Measurements from ENCODE around the gene SLC2A13. TPM values are rescaled to one million over a fixed set of nuclear protein-coding genes. Genes with fewer than 3 reads are reported as not detected.
"Not testable (repeated sequence)": the region's sequence is repeated elsewhere in the genome, so short reads cannot be mapped to it uniquely, and the experiment has no call there.

SLC2A13 gene
- total RNA-seq, 2 donors from 2014 or later, result 10.3 to 12.9 TPM

GRCh38 chr12:39852346-39852745 is 253.5 kb downstream of the SLC2A13 start:
- H3K9me3 Mint-ChIP-seq, result no peaks in the 10 kb centered on the region
- Histone ChIP-seq H3K4me1 (ENCODE audit: control insufficient read depth, insufficient read depth, low read length) (no peaks in the 10 kb centered on the region), H3K4me3 (ENCODE audit: low read length) (no peak overlapping the region), H3K9me3 (ENCODE audit: control insufficient read depth, low read length) (no peaks in the 10 kb centered on the region), H3K27ac (ENCODE audit: low read depth, low read length) (no peak overlapping the region), H3K36me3 (ENCODE audit: control insufficient read depth, insufficient read depth, low read length) (no peaks in the 10 kb centered on the region), H3K9ac (ENCODE audit: extremely low read depth, low read length, poor library complexity, severe bottlenecking) (no peak overlapping the region), H3K27me3 (ENCODE audit: control insufficient read depth, insufficient read depth, low read length, poor library complexity, severe bottlenecking) (no peaks in the 10 kb centered on the region)
- H3K27me3 Mint-ChIP-seq (ENCODE audit: insufficient read depth), result no peaks in the 10 kb centered on the region
- no peak for TF ChIP-seq CTCF (conservative IDR thresholded peaks at IDR 0.05)
- no peak for DNase-seq
- H3K36me3 Mint-ChIP-seq (ENCODE audit: low read depth), result peaks cover 3% of the 10 kb centered on the region
- WGBS, 2 experiments (ENCODE audit: insufficient coverage in 1 of 2, insufficient read length in 1 of 2), result 92% methylated on average over 1 of the region's 1 CpG; no CpG with 5 or more reads in 1 of the 2 experiments
- H3K4me3 Mint-ChIP-seq, result no peak overlapping the region
- H3K4me1 Mint-ChIP-seq, result peaks cover 7% of the 10 kb centered on the region
- no peak overlapping the region for H3K27ac Mint-ChIP-seq

- not testable (repeated sequence) for H3K36me3 ChIP-seq (ENCODE audit: control insufficient read depth, insufficient read depth, low read length); DNase-seq; H3K27me3 ChIP-seq (ENCODE audit: control insufficient read depth, insufficient read depth, low read length, poor library complexity, severe bottlenecking); H3K27ac Mint-ChIP-seq; H3K4me1 Mint-ChIP-seq; H3K27me3 Mint-ChIP-seq (ENCODE audit: insufficient read depth); H3K36me3 Mint-ChIP-seq (ENCODE audit: low read depth); H3K27ac ChIP-seq (ENCODE audit: low read depth, low read length); H3K9ac ChIP-seq (ENCODE audit: extremely low read depth, low read length, poor library complexity, severe bottlenecking); H3K9me3 ChIP-seq (ENCODE audit: control insufficient read depth, low read length); H3K4me1 ChIP-seq (ENCODE audit: control insufficient read depth, insufficient read depth, low read length); H3K4me3 Mint-ChIP-seq; H3K4me3 ChIP-seq (ENCODE audit: low read length); H3K9me3 Mint-ChIP-seq
- 91% methylated on average over 1 of the region's 1 CpG; no CpG with 5 or more reads in 1 of the 2 experiments for WGBS, 2 experiments (ENCODE audit: insufficient coverage in 1 of 2, insufficient read length in 1 of 2)
Measured at GRCh38 chr12:39848218-39848617, 257.7 kb downstream of the SLC2A13 start.

- Histone ChIP-seq H3K9me3 (ENCODE audit: control insufficient read depth, low read length) (no peaks in the 10 kb centered on the region), H3K27me3 (ENCODE audit: control insufficient read depth, insufficient read depth, low read length, poor library complexity, severe bottlenecking) (no peaks in the 10 kb centered on the region), H3K4me3 (ENCODE audit: low read length) (no peak overlapping the region), H3K4me1 (ENCODE audit: control insufficient read depth, insufficient read depth, low read length) (no peaks in the 10 kb centered on the region), H3K9ac (ENCODE audit: extremely low read depth, low read length, poor library complexity, severe bottlenecking) (no peak overlapping the region), H3K36me3 (ENCODE audit: control insufficient read depth, insufficient read depth, low read length) (no peaks in the 10 kb centered on the region), H3K27ac (ENCODE audit: low read depth, low read length) (no peak overlapping the region)
- Mint-ChIP-seq H3K27me3 (ENCODE audit: insufficient read depth) (no peaks in the 10 kb centered on the region), H3K36me3 (ENCODE audit: low read depth) (no peaks in the 10 kb centered on the region), H3K27ac (no peak overlapping the region), H3K9me3 (no peaks in the 10 kb centered on the region), H3K4me3 (no peak overlapping the region), H3K4me1 (peaks cover 7% of the 10 kb centered on the region)
- no peak for DNase-seq
- WGBS, 2 experiments (ENCODE audit: insufficient coverage in 1 of 2, insufficient read length in 1 of 2), result 82 to 100% methylated on average over 1 to 2 of the region's 2 CpGs
- TF ChIP-seq CTCF (conservative IDR thresholded peaks at IDR 0.05), result no peak
Measured at GRCh38 chr12:39846971-39847650, 258.8 kb downstream of the SLC2A13 start.

GRCh38 chr12:39846304-39846703 is 259.6 kb downstream of the SLC2A13 start:
- Mint-ChIP-seq H3K36me3 (ENCODE audit: low read depth) (no peaks in the 10 kb centered on the region), H3K9me3 (no peaks in the 10 kb centered on the region), H3K4me1 (peaks cover 7% of the 10 kb centered on the region), H3K27ac (no peak overlapping the region), H3K4me3 (no peak overlapping the region), H3K27me3 (ENCODE audit: insufficient read depth) (no peaks in the 10 kb centered on the region)
- H3K36me3 ChIP-seq (ENCODE audit: control insufficient read depth, insufficient read depth, low read length), result no peaks in the 10 kb centered on the region
- WGBS, 2 experiments (ENCODE audit: insufficient coverage in 1 of 2, insufficient read length in 1 of 2), result 80 to 92% methylated on average over 1 to 2 of the region's 2 CpGs
- no peak overlapping the region for H3K9ac ChIP-seq (ENCODE audit: extremely low read depth, low read length, poor library complexity, severe bottlenecking)
- no peaks in the 10 kb centered on the region for H3K9me3 ChIP-seq (ENCODE audit: control insufficient read depth, low read length)
- H3K4me3 ChIP-seq (ENCODE audit: low read length), result no peak overlapping the region
- H3K4me1 ChIP-seq (ENCODE audit: control insufficient read depth, insufficient read depth, low read length), result no peaks in the 10 kb centered on the region
- no peaks in the 10 kb centered on the region for H3K27me3 ChIP-seq (ENCODE audit: control insufficient read depth, insufficient read depth, low read length, poor library complexity, severe bottlenecking)
- no peak overlapping the region for H3K27ac ChIP-seq (ENCODE audit: low read depth, low read length)
- no peak for DNase-seq
- no peak for TF ChIP-seq CTCF (conservative IDR thresholded peaks at IDR 0.05)
